AG09309 (cell line): ENCODE measurements around the gene CFAP97D1.

Source experiments
- DNase-seq: peaks from one replicate; pipeline ENCODE4 v3.0.0-alpha.2; 2010; ENCODE audit warnings: low read depth
- H3K4me3 ChIP-seq: 2 replicates; pipeline ENCODE4 v1.5.1; 2011; ENCODE audit warnings: mild to moderate bottlenecking, low read depth, low read length, moderate library complexity; ENCODE audit not compliant: control insufficient read depth
- CTCF ChIP-seq: IDR thresholded peaks from 2 replicates; pipeline ENCODE4 v1.5.1; 2011; ENCODE audit warnings: mild to moderate bottlenecking, low read depth, low read length, inconsistent platforms; ENCODE audit not compliant: insufficient read depth, control insufficient read depth; ENCODE audit errors: missing control alignments

CFAP97D1 gene

GRCh38 chr17:43741636-43742035 lies 38.6 kb upstream of the CFAP97D1 start:
- no peak for DNase-seq
- H3K4me3 ChIP-seq, result no peak overlapping the region
- TF ChIP-seq CTCF, result no peak

- H3K4me3 ChIP-seq, result no peak overlapping the region
- no peak for DNase-seq
- TF ChIP-seq CTCF, result no peak
These were observed 34.7 kb upstream of the CFAP97D1 start for GRCh38 chr17:43745541-43745940.

GRCh38 chr17:43750153-43750552 lies 30.1 kb upstream of the CFAP97D1 start:
- no peak for DNase-seq
- no peak overlapping the region for H3K4me3 ChIP-seq
- no peak for TF ChIP-seq CTCF

GRCh38 chr17:43753493-43754129 lies 26.6 kb upstream of the CFAP97D1 start:
- TF ChIP-seq CTCF, result no peak
- no peak for DNase-seq
- H3K4me3 ChIP-seq, result no peak overlapping the region

GRCh38 chr17:43754947-43755346 lies 25.3 kb upstream of the CFAP97D1 start:
- H3K4me3 ChIP-seq, result no peak overlapping the region
- no peak for TF ChIP-seq CTCF
- no peak for DNase-seq

GRCh38 chr17:43755389-43755875 lies 24.8 kb upstream of the CFAP97D1 start:
- DNase-seq, result no peak
- no peak overlapping the region for H3K4me3 ChIP-seq
- TF ChIP-seq CTCF, result no peak
